ENCODE measurements around the gene GUCY1B1. TPM values are rescaled to one million over a fixed set of nuclear protein-coding genes. Genes with fewer than 3 reads are reported as not detected.

Gene GUCY1B1
- total and polyA plus RNA-seq, 12 donors = 10.7 to 29.9 (median 17.1) TPM

DNA sequence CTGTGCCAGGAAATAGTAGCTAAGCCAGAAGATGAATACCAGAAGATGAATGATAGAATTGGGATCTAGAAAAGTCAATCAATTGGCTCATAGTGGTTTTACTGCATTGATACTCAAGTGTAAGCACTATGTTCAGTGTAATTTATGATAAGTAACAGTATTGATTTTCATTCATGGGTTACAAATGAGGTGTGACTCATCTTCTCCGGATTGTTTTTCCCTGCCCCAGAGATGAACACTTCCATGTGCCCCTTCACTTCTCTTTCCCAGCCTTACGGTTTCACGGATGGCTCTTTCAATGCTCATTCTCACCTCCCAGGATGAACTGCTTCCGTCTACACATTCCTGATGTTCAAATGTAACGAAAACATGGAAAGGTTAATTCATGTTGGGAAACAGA is 9.8 kb upstream of the GUCY1B1 start:
- Histone ChIP-seq H3K27me3 (no peaks in the 10 kb centered on the region), H3K27ac (no peak overlapping the region), H3K4me1 (no peaks in the 10 kb centered on the region), H3K4me3 (no peak overlapping the region), H3K36me3 (no peaks in the 10 kb centered on the region), H3K9me3 (no peaks in the 10 kb centered on the region)
- intact Hi-C loops (cut with DNase I) = no loop called here
- DNase-seq (no peak), ATAC-seq (no peak)
- WGBS, 2 donors = 95 to 96% methylated on average over 5 of the region's 5 CpGs
- TF ChIP-seq, protein P1, sequence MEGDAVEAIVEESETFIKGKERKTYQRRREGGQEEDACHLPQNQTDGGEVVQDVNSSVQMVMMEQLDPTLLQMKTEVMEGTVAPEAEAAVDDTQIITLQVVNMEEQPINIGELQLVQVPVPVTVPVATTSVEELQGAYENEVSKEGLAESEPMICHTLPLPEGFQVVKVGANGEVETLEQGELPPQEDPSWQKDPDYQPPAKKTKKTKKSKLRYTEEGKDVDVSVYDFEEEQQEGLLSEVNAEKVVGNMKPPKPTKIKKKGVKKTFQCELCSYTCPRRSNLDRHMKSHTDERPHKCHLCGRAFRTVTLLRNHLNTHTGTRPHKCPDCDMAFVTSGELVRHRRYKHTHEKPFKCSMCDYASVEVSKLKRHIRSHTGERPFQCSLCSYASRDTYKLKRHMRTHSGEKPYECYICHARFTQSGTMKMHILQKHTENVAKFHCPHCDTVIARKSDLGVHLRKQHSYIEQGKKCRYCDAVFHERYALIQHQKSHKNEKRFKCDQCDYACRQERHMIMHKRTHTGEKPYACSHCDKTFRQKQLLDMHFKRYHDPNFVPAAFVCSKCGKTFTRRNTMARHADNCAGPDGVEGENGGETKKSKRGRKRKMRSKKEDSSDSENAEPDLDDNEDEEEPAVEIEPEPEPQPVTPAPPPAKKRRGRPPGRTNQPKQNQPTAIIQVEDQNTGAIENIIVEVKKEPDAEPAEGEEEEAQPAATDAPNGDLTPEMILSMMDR (IDR thresholded peaks at IDR 0.05) = no peak

DNA sequence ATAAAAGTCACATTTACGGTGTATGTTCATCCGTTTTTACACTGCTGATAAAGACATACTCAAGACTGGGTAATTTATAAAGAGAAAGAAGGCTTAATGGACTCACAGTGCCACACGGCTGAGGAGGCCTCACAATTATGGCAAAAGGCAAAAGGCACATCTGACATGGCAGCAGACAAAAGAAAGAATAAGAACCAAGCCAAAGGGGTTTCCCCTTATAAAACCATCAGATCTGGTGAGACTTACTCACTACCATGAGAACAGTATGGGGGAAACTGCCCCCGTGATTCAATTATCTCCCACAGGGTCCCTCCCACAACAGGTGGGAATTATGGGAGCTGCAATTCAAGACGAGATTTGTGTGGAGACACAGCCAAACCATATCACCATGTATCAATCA is 7.3 kb upstream of the GUCY1B1 start:
- ATAC-seq = no peak
- H3K27ac ChIP-seq = no peak overlapping the region
- H3K4me1 ChIP-seq = no peaks in the 10 kb centered on the region
- H3K9me3 ChIP-seq = no peaks in the 10 kb centered on the region
- no peak for DNase-seq
- H3K36me3 ChIP-seq = no peaks in the 10 kb centered on the region
- TF ChIP-seq, protein P1 (IDR thresholded peaks at IDR 0.05) = no peak
- WGBS, 2 donors = 77 to 90% methylated on average over 5 of the region's 5 CpGs
- H3K4me3 ChIP-seq = no peak overlapping the region
- no peaks in the 10 kb centered on the region for H3K27me3 ChIP-seq
- intact Hi-C loops (cut with DNase I) = loop anchor here in 1 of 10 donors (10.0 kb wide), 1 partner anchor 237 kb away; no protein-coding TSS in a partner anchor

DNA sequence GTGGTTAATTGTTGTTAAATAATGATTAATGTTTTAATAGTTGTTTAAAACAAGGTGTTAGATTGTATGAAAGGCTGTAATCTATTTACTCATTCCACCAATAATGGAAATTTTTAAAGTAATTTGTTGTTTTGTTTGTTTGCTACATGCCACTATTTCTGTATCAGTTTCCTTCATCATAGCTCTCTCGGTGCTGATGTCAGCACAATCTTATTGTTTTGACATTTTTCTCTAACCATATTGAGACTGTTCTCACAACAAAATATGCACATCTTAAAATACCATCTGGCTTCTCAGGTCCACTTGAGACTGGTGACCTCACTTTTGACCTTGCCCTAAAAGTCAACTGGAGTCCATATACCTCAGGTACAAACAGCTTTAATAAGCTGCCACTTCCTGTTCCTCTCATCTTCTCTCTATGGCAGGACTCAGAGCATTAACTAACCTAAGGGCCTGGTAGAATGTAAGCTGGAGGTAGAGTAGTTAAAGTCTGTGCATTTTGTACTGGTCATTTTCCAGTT is 1.0 kb upstream of the GUCY1B1 start:
- intact Hi-C loops (cut with DNase I) = loop anchor here in 3 of 10 donors (2.0 to 10.0 kb wide), 3 partner anchors 89 to 243 kb away; partner anchors contain the start of gene GUCY1A1 (in 2 of the 3)
- peaks cover 0 to 31% (median 12%) of the 10 kb centered on the region in 9 donors for H3K4me1 ChIP-seq
- no peaks in the 10 kb centered on the region for H3K9me3 ChIP-seq
- TF ChIP-seq, protein P1 (IDR thresholded peaks at IDR 0.05) = no peak
- WGBS, 2 donors = 79 to 90% methylated on average over 1 of the region's 1 CpG
- no peak overlapping the region for H3K4me3 ChIP-seq
- H3K36me3 ChIP-seq = no peaks in the 10 kb centered on the region
- H3K27me3 ChIP-seq = peaks cover 0 to 19% (median 0%) of the 10 kb centered on the region in 7 donors
- H3K27ac ChIP-seq = peak overlapping the region in 6 of 10 donors; percentile 6 to 96 (median 94)
- DNase-seq (no peak), ATAC-seq (no peak)

DNA sequence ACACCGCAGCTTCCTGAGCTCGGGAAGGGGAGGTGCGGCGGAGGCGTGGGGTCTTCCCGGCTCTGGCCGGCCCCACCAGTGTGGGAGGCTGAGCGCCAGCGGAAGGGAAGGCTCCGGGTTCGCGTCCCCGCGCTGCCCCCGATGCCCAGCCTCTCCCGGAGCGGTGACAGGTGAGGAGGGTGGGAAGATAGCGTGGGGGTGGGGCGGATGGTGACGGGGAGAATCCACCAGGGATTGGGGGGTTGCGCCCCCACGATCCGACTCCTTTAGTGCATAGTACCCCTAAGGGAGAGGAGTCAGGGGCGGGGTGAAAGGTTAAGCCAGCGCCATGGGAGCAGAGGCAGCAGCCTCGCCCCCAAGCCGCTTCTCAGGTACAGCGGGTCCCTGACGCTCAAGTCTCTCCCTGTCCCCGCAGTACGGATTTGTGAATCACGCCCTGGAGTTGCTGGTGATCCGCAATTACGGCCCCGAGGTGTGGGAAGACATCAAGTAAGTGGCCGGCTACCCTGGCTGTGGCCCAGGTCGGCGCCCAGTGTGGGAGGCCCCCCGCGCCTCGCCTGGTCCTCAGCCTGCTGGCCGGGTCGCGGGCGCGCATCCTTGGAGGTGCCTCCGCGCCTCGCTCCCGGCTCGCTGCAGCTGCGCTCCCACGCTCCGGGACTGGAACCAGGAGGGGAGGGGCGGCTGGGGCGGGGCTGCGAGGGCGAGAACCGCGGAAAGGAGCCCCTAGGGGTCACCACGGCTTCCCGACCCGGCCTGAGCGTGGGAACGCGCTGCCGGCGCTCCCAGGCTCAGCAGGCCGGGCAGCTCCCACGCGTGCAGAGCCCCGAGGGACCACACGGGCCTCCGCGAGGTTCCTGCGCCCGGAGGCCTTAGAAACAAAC is 791 bp downstream of the GUCY1B1 start:
- peak; percentile 86 for DNase-seq
- intact Hi-C loops (cut with DNase I) = loop anchor here in 4 of 10 donors (2.0 to 10.0 kb wide), 4 partner anchors 85 to 245 kb away; partner anchors contain the start of gene GUCY1A1 (in 2 of the 4)
- Histone ChIP-seq H3K9me3 (no peaks in the 10 kb centered on the region), H3K36me3 (peaks cover 0 to 4% (median 0%) of the 10 kb centered on the region in 9 donors), H3K27ac (peak overlapping the region; percentile 84 to 96 (median 92)), H3K27me3 (peaks cover 0 to 19% (median 0%) of the 10 kb centered on the region in 7 donors), H3K4me3 (peak overlapping the region; percentile 70 to 90 (median 78)), H3K4me1 (peaks cover 0 to 39% (median 12%) of the 10 kb centered on the region in 9 donors)
- peak; percentile 65 to 85 (median 80) for ATAC-seq
- WGBS, 2 donors = 1% methylated on average over 67 to 77 of the region's 77 CpGs
- TF ChIP-seq, protein P1 (IDR thresholded peaks at IDR 0.05) = peak in 6 of 9 donors; percentile 13 to 42 (median 26)
